OCI-LY3 (cell line): ENCODE data around the gene CHFR.

Experiments used
- H2AFZ ChIP-seq: fragments of 200-600, 300-600 bp; shearing (Covaris generic); 2 replicates; pipeline ENCODE4 v1.6.0; 2014; ENCODE audit warnings: antibody characterized with exemption, low read depth, low read length
- H3K27ac ChIP-seq: fragments of 200-600, 300-600 bp; sonication (generic); 2 replicates; pipeline ENCODE4 v1.5.1; 2014; ENCODE audit warnings: mild to moderate bottlenecking, low read length, moderate library complexity, mixed read lengths
- H3K27me3 ChIP-seq: fragments of 200-600, 300-600 bp; sonication (generic); 2 replicates; pipeline ENCODE4 v1.6.1; 2014; ENCODE audit warnings: low read depth, low read length, mixed read lengths
- H3K36me3 ChIP-seq: fragments of 200-600, 300-600 bp; sonication (generic); replicated peaks from 2 replicates; pipeline ENCODE3; 2014; ENCODE audit warnings: low read depth, low read length, mixed read lengths
- H3K4me1 ChIP-seq: fragments of 300-600, 200-600 bp; sonication (generic); 2 replicates; pipeline ENCODE4 v1.6.1; 2014; ENCODE audit warnings: low read length, mixed read lengths
- H3K4me2 ChIP-seq: fragments of 200-600, 300-600 bp; sonication (generic); 2 replicates; pipeline ENCODE4 v1.6.1; 2014; ENCODE audit warnings: low read length, mixed read lengths
- H3K4me3 ChIP-seq: fragments of 300-600, 200-600 bp; sonication (generic); 2 replicates; pipeline ENCODE4 v1.5.1; 2014; ENCODE audit warnings: antibody characterized with exemption, mild to moderate bottlenecking, low read length, moderate library complexity
- H3K79me2 ChIP-seq: fragments of 300-600, 200-600 bp; shearing (Covaris generic); 2 replicates; pipeline ENCODE4 v1.6.1; 2014; ENCODE audit warnings: mild to moderate bottlenecking, low read length, mixed read lengths
- H3K9ac ChIP-seq: fragments of 300-600, 200-600 bp; shearing (Covaris generic); 2 replicates; pipeline ENCODE4 v1.6.0; 2014; ENCODE audit warnings: mild to moderate bottlenecking, low read length, moderate library complexity
- H3K9me3 ChIP-seq: fragments of 200-600, 300-600 bp; shearing (Covaris generic); 2 replicates; pipeline ENCODE4 v1.6.1; 2014; ENCODE audit warnings: low read length, mixed read lengths; ENCODE audit not compliant: insufficient read depth
- H4K20me1 ChIP-seq: fragments of 200-600, 300-600 bp; sonication (generic); 2 replicates; pipeline ENCODE4 v1.6.1; 2016; ENCODE audit warnings: low read length, mixed read lengths; ENCODE audit not compliant: insufficient read depth
- CTCF ChIP-seq: fragments of 200-600, 300-600 bp; sonication (generic); IDR thresholded peaks from 2 replicates; pipeline ENCODE4 v1.5.1; 2014; ENCODE audit warnings: antibody characterized with exemption, low read length, low read depth
- EZH2phosphoT487 ChIP-seq: fragments of 200-600 bp; shearing (Covaris generic); IDR thresholded peaks from 2 replicates; pipeline ENCODE4 v1.6.1; 2018; ENCODE audit warnings: antibody characterized with exemption, mixed run types, low read depth

CHFR gene

GRCh38 chr12:132824053-132824452 lies 63.4 kb downstream of the CHFR start:
- no peaks in the 10 kb centered on the region for H4K20me1 ChIP-seq
- no peaks in the 10 kb centered on the region for H3K36me3 ChIP-seq
- H3K4me2 ChIP-seq, result no peak overlapping the region
- H3K27ac ChIP-seq, result no peak overlapping the region
- H3K9ac ChIP-seq, result no peak overlapping the region
- H3K9me3 ChIP-seq, result no peaks in the 10 kb centered on the region
- H3K27me3 ChIP-seq, result no peaks in the 10 kb centered on the region
- no peaks in the 10 kb centered on the region for H3K4me1 ChIP-seq
- no peak overlapping the region for H3K4me3 ChIP-seq
- H3K79me2 ChIP-seq, result peaks cover 26% of the 10 kb centered on the region
- no peak for TF ChIP-seq EZH2phosphoT487
- no peak for TF ChIP-seq CTCF
- no peak overlapping the region for H2AFZ ChIP-seq

- Histone ChIP-seq H3K4me1 (no peaks in the 10 kb centered on the region), H3K79me2 (no peaks in the 10 kb centered on the region), H2AFZ (no peak overlapping the region), H3K9me3 (no peaks in the 10 kb centered on the region), H3K36me3 (no peaks in the 10 kb centered on the region), H3K27ac (no peak overlapping the region), H3K4me3 (no peak overlapping the region), H3K27me3 (no peaks in the 10 kb centered on the region), H3K4me2 (no peak overlapping the region), H4K20me1 (no peaks in the 10 kb centered on the region), H3K9ac (no peak overlapping the region)
- TF ChIP-seq CTCF (no peak), EZH2phosphoT487 (no peak)
Measured at GRCh38 chr12:132818562-132818961, 68.8 kb downstream of the CHFR start.

GRCh38 chr12:132814232-132814631 lies 73.2 kb downstream of the CHFR start:
- Histone ChIP-seq H3K4me2 (no peak overlapping the region), H3K27ac (no peak overlapping the region), H3K4me1 (no peaks in the 10 kb centered on the region), H3K36me3 (no peaks in the 10 kb centered on the region), H3K27me3 (no peaks in the 10 kb centered on the region), H2AFZ (no peak overlapping the region), H3K9ac (no peak overlapping the region), H3K9me3 (no peaks in the 10 kb centered on the region), H4K20me1 (no peaks in the 10 kb centered on the region), H3K4me3 (no peak overlapping the region), H3K79me2 (no peaks in the 10 kb centered on the region)
- TF ChIP-seq EZH2phosphoT487 (no peak), CTCF (no peak)

- H3K4me1 ChIP-seq, result no peaks in the 10 kb centered on the region
- H2AFZ ChIP-seq, result no peak overlapping the region
- H3K4me3 ChIP-seq, result no peak overlapping the region
- TF ChIP-seq EZH2phosphoT487, result no peak
- TF ChIP-seq CTCF, result no peak
- no peak overlapping the region for H3K4me2 ChIP-seq
- no peaks in the 10 kb centered on the region for H4K20me1 ChIP-seq
- no peak overlapping the region for H3K9ac ChIP-seq
- H3K27ac ChIP-seq, result no peak overlapping the region
- no peaks in the 10 kb centered on the region for H3K27me3 ChIP-seq
- H3K79me2 ChIP-seq, result no peaks in the 10 kb centered on the region
- no peaks in the 10 kb centered on the region for H3K36me3 ChIP-seq
- H3K9me3 ChIP-seq, result no peaks in the 10 kb centered on the region
Measured at GRCh38 chr12:132813443-132813842, 74.0 kb downstream of the CHFR start.
